HepG2 (cell line): ENCODE measurements around the gene SAMD4B. TPM values are rescaled to one million over a fixed set of nuclear protein-coding genes. Genes with fewer than 3 reads are reported as not detected.

Source experiments
- ATF1 ChIP-seq: IDR thresholded peaks from 2 replicates; pipeline ENCODE4 v1.6.1; 2016; ENCODE audit warnings: mild to moderate bottlenecking, control low read depth
- ATF3 ChIP-seq: sonication (generic); formaldehyde crosslinking; IDR thresholded peaks from 2 replicates; pipeline ENCODE4 v1.4.0; 2020; ENCODE audit warnings: missing genetic modification reagents
- BORCS8-MEF2B ChIP-seq: sonication (generic); formaldehyde crosslinking; IDR thresholded peaks from 2 replicates; pipeline ENCODE4 v1.8.0; 2022; ENCODE audit warnings: mild to moderate bottlenecking, missing genetic modification reagents
- BRCA1 ChIP-seq: sonication (generic); formaldehyde crosslinking; IDR thresholded peaks from 2 replicates; pipeline ENCODE4 v1.4.0; 2020; ENCODE audit warnings: missing genetic modification reagents
- EEA1 ChIP-seq: sonication (generic); formaldehyde crosslinking; IDR thresholded peaks from 2 replicates; pipeline ENCODE4 v1.5.1; 2020; ENCODE audit warnings: mild to moderate bottlenecking, missing genetic modification reagents, borderline replicate concordance
- ELF1 ChIP-seq: sonication (generic); formaldehyde crosslinking; IDR thresholded peaks from 2 replicates; pipeline ENCODE4 v1.4.0; 2020; ENCODE audit warnings: missing genetic modification reagents
- HNRNPK ChIP-seq: fragments of 200-400 bp; formaldehyde crosslinking; IDR thresholded peaks from 2 replicates; pipeline ENCODE4 v1.6.1; 2018; ENCODE audit warnings: low read length, low read depth, moderate library complexity, mild to moderate bottlenecking; ENCODE audit not compliant: poor library complexity, severe bottlenecking
- MAFK ChIP-seq, 2 experiments: IDR thresholded peaks in 1 of 2; conservative IDR thresholded peaks in 1 of 2; 2 replicates each; pipeline ENCODE4 v1.6.1; 2011; ENCODE audit warnings: improper control_type of control experiment in 2 of 2, low read length in 2 of 2
- MTERF4 ChIP-seq: sonication (generic); formaldehyde crosslinking; IDR thresholded peaks from 2 replicates; pipeline ENCODE4 v1.8.0; 2023; ENCODE audit warnings: mild to moderate bottlenecking, missing genetic modification reagents
- NKX3-1 ChIP-seq: sonication (generic); formaldehyde crosslinking; IDR thresholded peaks from 2 replicates; pipeline ENCODE4 v1.5.0; 2020; ENCODE audit warnings: missing genetic modification reagents
- ONECUT2 ChIP-seq: sonication (generic); formaldehyde crosslinking; IDR thresholded peaks from 2 replicates; pipeline ENCODE4 v1.4.0; 2020; ENCODE audit warnings: missing genetic modification reagents
- ZBTB34 ChIP-seq: sonication (generic); formaldehyde crosslinking; IDR thresholded peaks from 2 replicates; pipeline ENCODE4 v1.8.0; 2022; ENCODE audit warnings: mild to moderate bottlenecking, missing genetic modification reagents
- ZBTB42 ChIP-seq: sonication (generic); formaldehyde crosslinking; IDR thresholded peaks from 2 replicates; pipeline ENCODE4 v1.5.0; 2020; ENCODE audit warnings: mild to moderate bottlenecking, missing genetic modification reagents
- ZFP1 ChIP-seq: IDR thresholded peaks from 2 replicates; pipeline ENCODE4 v1.6.1; 2016
- ZMYM4 ChIP-seq: sonication (generic); formaldehyde crosslinking; IDR thresholded peaks from 2 replicates; pipeline ENCODE4 v1.8.1; 2023; ENCODE audit warnings: mild to moderate bottlenecking, missing genetic modification reagents
- ZNF143 ChIP-seq: sonication (generic); formaldehyde crosslinking; IDR thresholded peaks from 2 replicates; pipeline ENCODE4 v1.4.0; 2020; ENCODE audit warnings: missing genetic modification reagents
- ZNF205 ChIP-seq: IDR thresholded peaks from 2 replicates; pipeline ENCODE4 v1.6.1; 2018; ENCODE audit warnings: missing biosample characterization, missing genetic modification reagents
- ZNF749 ChIP-seq: sonication (generic); formaldehyde crosslinking; IDR thresholded peaks from 2 replicates; pipeline ENCODE4 v1.8.0; 2022; ENCODE audit warnings: mild to moderate bottlenecking, missing genetic modification reagents, moderate library complexity, borderline replicate concordance
- ZSCAN5A ChIP-seq: sonication (generic); formaldehyde crosslinking; IDR thresholded peaks from 2 replicates; pipeline ENCODE4 v1.8.0; 2022; ENCODE audit warnings: mild to moderate bottlenecking, missing genetic modification reagents, borderline replicate concordance
- polyA plus RNA-seq, 8 experiments: library from polyadenylated mRNA; depleted of rRNA in 3 of 8; stranded (reverse) in 7 of 8; unstranded in 1 of 8; fragments of >200 nt; fragmentation: Illumina TruSeq in 4 of 8; extraction: Trizol in 4 of 8; gene quantifications; 2 replicates each; pipeline versions ENCODE4 v1.2.1 to v1.2.3, GENCODE V29; 2011 to 2016; ENCODE audit warnings: low read depth in 4 of 8, missing spikeins in 1 of 8, mixed read lengths in 1 of 8; ENCODE audit not compliant: insufficient read depth in 1 of 8
- total RNA-seq, 5 experiments: library from RNA; depleted of rRNA; stranded (reverse); fragments of >200 nt; fragmentation: Illumina TruSeq; extraction: Trizol; gene quantifications; 2 replicates each; pipeline ENCODE4 v1.2.3, GENCODE V29; 2016; ENCODE audit warnings: low read depth in 1 of 5
- TF ChIP-seq, protein P1 (sequence below): sonication (generic); formaldehyde crosslinking; conservative IDR thresholded peaks from 2 replicates; pipeline ENCODE4 v1.8.0; 2022; ENCODE audit warnings: mild to moderate bottlenecking, moderate library complexity, missing genetic modification reagents
- TF ChIP-seq, protein P2 (sequence below): sonication (generic); formaldehyde crosslinking; IDR thresholded peaks from 2 replicates; pipeline ENCODE4 v1.5.0; 2020; ENCODE audit warnings: mild to moderate bottlenecking, missing genetic modification reagents, borderline replicate concordance

SAMD4B gene
- total and polyA plus RNA-seq, 2 of the 13 experiments (the other 11 are each of a cell fraction or from before 2014, with no cell fraction given): 26.0 to 31.8 TPM

GRCh38 chr19:39401549-39402345 lies 59.5 kb downstream of the SAMD4B start (continued):
- TF ChIP-seq BRCA1 (CRISPR knock-in tag) (no peak), MAFK (conservative IDR thresholded peaks at IDR 0.05 in 1 of 2, IDR thresholded peaks at IDR 0.05 in 1 of 2; ENCODE audit: low read length in 2 of 2) (peak; percentile 24 to 52; a peak in 2 of 4 replicates), ONECUT2 (CRISPR knock-in tag) (peak; percentile 38; the same call in 1 of the 2 replicates), HNRNPK (no peak), ELF1 (CRISPR knock-in tag) (peak; percentile 61), EEA1 (CRISPR knock-in tag) (peak; percentile 43; the same call in 1 of the 2 replicates), ZBTB42 (peak; percentile 90), NKX3-1 (CRISPR knock-in tag) (no peak), MTERF4 (CRISPR knock-in tag) (peak; percentile 71; the same call in 1 of the 2 replicates), BORCS8-MEF2B (CRISPR knock-in tag) (peak; percentile 89), ZSCAN5A (CRISPR knock-in tag) (peak; percentile 76; the same call in 1 of the 2 replicates), ZMYM4 (peak; percentile 47), ATF3 (CRISPR knock-in tag) (peak; percentile 85), ZNF205 (CRISPR knock-in tag) (peak; percentile 85), ATF1 (CRISPR knock-in tag) (peak; percentile 78), ZFP1 (CRISPR knock-in tag) (no peak; the same call in 1 of the 2 replicates), ZNF749 (peak; percentile 55; the same call in 1 of the 2 replicates), ZBTB34 (CRISPR knock-in tag) (peak; percentile 85), ZNF143 (CRISPR knock-in tag) (peak; percentile 39; the same call in 1 of the 2 replicates)
- TF ChIP-seq, protein P1, sequence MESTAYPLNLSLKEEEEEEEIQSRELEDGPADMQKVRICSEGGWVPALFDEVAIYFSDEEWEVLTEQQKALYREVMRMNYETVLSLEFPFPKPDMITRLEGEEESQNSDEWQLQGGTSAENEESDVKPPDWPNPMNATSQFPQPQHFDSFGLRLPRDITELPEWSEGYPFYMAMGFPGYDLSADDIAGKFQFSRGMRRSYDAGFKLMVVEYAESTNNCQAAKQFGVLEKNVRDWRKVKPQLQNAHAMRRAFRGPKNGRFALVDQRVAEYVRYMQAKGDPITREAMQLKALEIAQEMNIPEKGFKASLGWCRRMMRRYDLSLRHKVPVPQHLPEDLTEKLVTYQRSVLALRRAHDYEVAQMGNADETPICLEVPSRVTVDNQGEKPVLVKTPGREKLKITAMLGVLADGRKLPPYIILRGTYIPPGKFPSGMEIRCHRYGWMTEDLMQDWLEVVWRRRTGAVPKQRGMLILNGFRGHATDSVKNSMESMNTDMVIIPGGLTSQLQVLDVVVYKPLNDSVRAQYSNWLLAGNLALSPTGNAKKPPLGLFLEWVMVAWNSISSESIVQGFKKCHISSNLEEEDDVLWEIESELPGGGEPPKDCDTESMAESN: no peak; the same call in 1 of the 2 replicates
- TF ChIP-seq, protein P2, sequence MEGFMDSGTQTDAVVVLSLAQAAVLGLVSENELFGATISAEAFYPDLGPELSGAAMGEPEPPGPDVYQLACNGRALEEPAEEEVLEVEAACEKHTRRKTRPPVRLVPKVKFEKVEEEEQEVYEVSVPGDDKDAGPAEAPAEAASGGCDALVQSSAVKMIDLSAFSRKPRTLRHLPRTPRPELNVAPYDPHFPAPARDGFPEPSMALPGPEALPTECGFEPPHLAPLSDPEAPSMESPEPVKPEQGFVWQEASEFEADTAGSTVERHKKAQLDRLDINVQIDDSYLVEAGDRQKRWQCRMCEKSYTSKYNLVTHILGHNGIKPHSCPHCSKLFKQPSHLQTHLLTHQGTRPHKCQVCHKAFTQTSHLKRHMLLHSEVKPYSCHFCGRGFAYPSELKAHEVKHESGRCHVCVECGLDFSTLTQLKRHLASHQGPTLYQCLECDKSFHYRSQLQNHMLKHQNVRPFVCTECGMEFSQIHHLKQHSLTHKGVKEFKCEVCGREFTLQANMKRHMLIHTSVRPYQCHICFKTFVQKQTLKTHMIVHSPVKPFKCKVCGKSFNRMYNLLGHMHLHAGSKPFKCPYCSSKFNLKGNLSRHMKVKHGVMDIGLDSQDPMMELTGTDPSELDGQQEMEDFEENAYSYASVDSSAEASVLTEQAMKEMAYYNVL: peak; percentile 75; the same call in 1 of the 2 replicates
